GM23338 (cell line): ENCODE data around the gene NF1. TPM values are rescaled to one million over a fixed set of nuclear protein-coding genes. Genes with fewer than 3 reads are reported as not detected.

Experiments used
- ATAC-seq: fragments of 200-7000 bp; cut with Tn5 transposase; 3 replicates; pipeline ENCODE4 v1.9.1; 2020
- DNase-seq: peaks from one replicate; pipeline ENCODE4 v3.0.0-alpha.2; 2015; ENCODE audit warnings: low spot score
- H2AFZ ChIP-seq: fragments of 200-600 bp; sonication (generic); 2 replicates; pipeline ENCODE4 v1.8.0; 2016; ENCODE audit warnings: antibody characterized with exemption, mild to moderate bottlenecking, moderate library complexity
- H3F3A ChIP-seq: fragments of 200-600 bp; sonication (generic); replicated peaks from 2 replicates; pipeline ENCODE4 v1.8.0; 2017; ENCODE audit warnings: antibody characterized with exemption, mixed run types, low read depth
- H3K27ac ChIP-seq: fragments of 200-600 bp; sonication (generic); 2 replicates; pipeline ENCODE4 v1.6.1; 2016; ENCODE audit warnings: low read depth
- H3K27me3 ChIP-seq: fragments of 200-600 bp; sonication (generic); 2 replicates; pipeline ENCODE4 v1.8.0; 2016; ENCODE audit warnings: mild to moderate bottlenecking, mixed run types, moderate library complexity; ENCODE audit not compliant: insufficient read depth
- H3K36me3 ChIP-seq: fragments of 200-600 bp; sonication (generic); 2 replicates; pipeline ENCODE4 v1.8.0; 2016; ENCODE audit warnings: mild to moderate bottlenecking; ENCODE audit not compliant: insufficient read depth
- H3K4me1 ChIP-seq: fragments of 200-600 bp; sonication (generic); 2 replicates; pipeline ENCODE4 v1.8.0; 2016; ENCODE audit warnings: mild to moderate bottlenecking, moderate library complexity; ENCODE audit not compliant: insufficient read depth
- H3K4me2 ChIP-seq: fragments of 200-600 bp; sonication (generic); 2 replicates; pipeline ENCODE4 v1.7.1; 2017; ENCODE audit warnings: mixed run types
- H3K4me3 ChIP-seq: fragments of 200-600 bp; sonication (generic); 2 replicates; pipeline ENCODE4 v1.6.1; 2016; ENCODE audit warnings: mixed run types
- H3K79me2 ChIP-seq: fragments of 200-600 bp; sonication (generic); replicated peaks from 2 replicates; pipeline ENCODE4 v1.8.0; 2017; ENCODE audit warnings: mild to moderate bottlenecking; ENCODE audit not compliant: insufficient read depth
- H3K9me2 ChIP-seq: fragments of 200-600 bp; sonication (generic); 2 replicates; pipeline ENCODE4 v1.8.0; 2017; ENCODE audit not compliant: insufficient read depth
- H4K20me1 ChIP-seq: fragments of 200-600 bp; sonication (generic); replicated peaks from 2 replicates; pipeline ENCODE4 v1.8.0; 2017; ENCODE audit warnings: mild to moderate bottlenecking; ENCODE audit not compliant: insufficient read depth
- H3K27ac Mint-ChIP-seq: 2 replicates; pipeline ENCODE4 v1.8.0; 2020; ENCODE audit warnings: inconsistent platforms, mild to moderate bottlenecking, moderate library complexity, mixed read lengths
- H3K27me3 Mint-ChIP-seq: 3 replicates; pipeline ENCODE4 v1.8.0; 2022; ENCODE audit warnings: low read depth, mild to moderate bottlenecking, moderate library complexity, mixed read lengths, inconsistent platforms; ENCODE audit not compliant: insufficient read depth, poor library complexity
- H3K36me3 Mint-ChIP-seq: 3 replicates; pipeline ENCODE4 v1.8.0; 2021; ENCODE audit warnings: low read depth, mild to moderate bottlenecking, inconsistent platforms, moderate library complexity, mixed read lengths
- H3K4me1 Mint-ChIP-seq: 3 replicates; pipeline ENCODE4 v1.8.0; 2020; ENCODE audit warnings: mild to moderate bottlenecking, inconsistent platforms, mixed read lengths
- H3K4me3 Mint-ChIP-seq: 3 replicates; pipeline ENCODE4 v1.8.0; 2021; ENCODE audit warnings: moderate library complexity, mild to moderate bottlenecking, inconsistent platforms, mixed read lengths
- H3K9me3 Mint-ChIP-seq: 3 replicates; pipeline ENCODE4 v1.8.0; 2020; ENCODE audit warnings: moderate library complexity, mild to moderate bottlenecking, inconsistent platforms, mixed read lengths
- CREB1 ChIP-seq: fragments of 250-450 bp; sonication (Bioruptor Pico); IDR thresholded peaks from 2 replicates; pipeline ENCODE4 v1.5.0; 2020; ENCODE audit warnings: low read depth, mild to moderate bottlenecking, moderate library complexity
- CTCF ChIP-seq, 2 experiments: fragments of 200-600 bp in 1 of 2; sonication (generic) in 1 of 2; conservative IDR thresholded peaks; 2 replicates each; pipeline versions ENCODE4 v1.5.1 to v1.6.1; 2016 to 2017; ENCODE audit warnings: antibody characterized with exemption in 2 of 2, low read depth in 2 of 2, mild to moderate bottlenecking in 2 of 2, moderate library complexity in 1 of 2
- ETS1 ChIP-seq: IDR thresholded peaks from 2 replicates; pipeline ENCODE4 v1.6.1; 2016; ENCODE audit warnings: antibody characterized with exemption
- EZH2 ChIP-seq: fragments of 200-600 bp; sonication (generic); IDR thresholded peaks from one replicate; pipeline ENCODE4 v1.8.0; 2017; ENCODE audit warnings: antibody characterized with exemption, mild to moderate bottlenecking, low read depth; ENCODE audit not compliant: unreplicated experiment
- EZH2phosphoT487 ChIP-seq: fragments of 200-600 bp; sonication (generic); IDR thresholded peaks from one replicate; pipeline ENCODE4 v1.8.1; 2018; ENCODE audit warnings: antibody characterized with exemption; ENCODE audit not compliant: unreplicated experiment
- JUNB ChIP-seq: IDR thresholded peaks from one replicate; pipeline ENCODE4 v1.6.1; 2016; ENCODE audit warnings: antibody characterized with exemption; ENCODE audit not compliant: unreplicated experiment
- NANOG ChIP-seq: IDR thresholded peaks from 2 replicates; pipeline ENCODE4 v1.6.1; 2016; ENCODE audit warnings: antibody characterized with exemption, borderline replicate concordance
- POLR2AphosphoS5 ChIP-seq: IDR thresholded peaks from 2 replicates; pipeline ENCODE4 v1.6.1; 2016; ENCODE audit warnings: antibody characterized with exemption, low read depth
- REST ChIP-seq: IDR thresholded peaks from one replicate; pipeline ENCODE4 v1.6.1; 2018; ENCODE audit warnings: antibody characterized with exemption; ENCODE audit not compliant: unreplicated experiment
- ZNF114 ChIP-seq: fragments of 250-450 bp; sonication (Bioruptor Pico); IDR thresholded peaks from 2 replicates; pipeline ENCODE4 v1.5.0; 2020; ENCODE audit warnings: mild to moderate bottlenecking, moderate library complexity
- ZNF331 ChIP-seq: fragments of 250-450 bp; sonication (Bioruptor Pico); IDR thresholded peaks from 2 replicates; pipeline ENCODE4 v1.5.0; 2020; ENCODE audit warnings: low read depth, mild to moderate bottlenecking, moderate library complexity
- ZNF462 ChIP-seq: fragments of 250-450 bp; sonication (Bioruptor Pico); IDR thresholded peaks from 2 replicates; pipeline ENCODE4 v1.5.0; 2020; ENCODE audit warnings: mild to moderate bottlenecking, moderate library complexity
- polyA plus RNA-seq: library from polyadenylated mRNA; unstranded; fragments of >200 nt; fragmentation: Nextera tagmentation; extraction: Ambion mirVana; gene quantifications from 2 replicates; pipeline ENCODE4 v1.2.1, GENCODE V29; 2016
- total RNA-seq: library from RNA; depleted of rRNA; stranded (reverse); fragments of >200 nt; shearing (Covaris generic); gene quantifications from 2 replicates; pipeline ENCODE4 v1.2.3, GENCODE V29; 2014

The NF1 gene
- total and polyA plus RNA-seq, 2 experiments from 2014 or later = 16.3 to 49.7 TPM

GRCh38 chr17:31366088-31366487, 271.3 kb downstream of the NF1 start:
- no peak overlapping the region for H2AFZ ChIP-seq
- no peaks in the 10 kb centered on the region for H3K36me3 ChIP-seq
- Mint-ChIP-seq H3K4me3 (no peak overlapping the region), H3K36me3 (peaks cover under 1% of the 10 kb centered on the region; the same call in 1 of the 3 replicates), H3K27ac (no peak overlapping the region), H3K9me3 (no peaks in the 10 kb centered on the region), H3K4me1 (peaks cover 9% of the 10 kb centered on the region; the same call in 2 of the 3 replicates), H3K27me3 (no peaks in the 10 kb centered on the region)
- peaks cover 1% of the 10 kb centered on the region; the same call in 1 of the 2 replicates for H3K4me1 ChIP-seq
- H4K20me1 ChIP-seq = no peaks in the 10 kb centered on the region
- H3F3A ChIP-seq = no peaks in the 10 kb centered on the region
- no peaks in the 10 kb centered on the region for H3K79me2 ChIP-seq
- DNase-seq = no peak
- no peak for TF ChIP-seq JUNB
- no peak for TF ChIP-seq POLR2AphosphoS5
- no peak for TF ChIP-seq ZNF462 (CRISPR knock-in tag)
- TF ChIP-seq ETS1 = no peak
- TF ChIP-seq CTCF (conservative IDR thresholded peaks at IDR 0.05; ENCODE audit: low read depth in 2 of 2) = no peak
- no peak for TF ChIP-seq CREB1 (CRISPR knock-in tag)
- no peak for TF ChIP-seq EZH2
- no peak for TF ChIP-seq ZNF114 (CRISPR knock-in tag)
- no peak for TF ChIP-seq NANOG
- TF ChIP-seq ZNF331 = no peak
- TF ChIP-seq EZH2phosphoT487 = no peak
- TF ChIP-seq REST = no peak
- ATAC-seq = no peak
- H3K27me3 ChIP-seq = no peaks in the 10 kb centered on the region
- no peak overlapping the region for H3K4me2 ChIP-seq
- H3K9me2 ChIP-seq = no peaks in the 10 kb centered on the region
- no peak overlapping the region for H3K27ac ChIP-seq
- H3K4me3 ChIP-seq = no peak overlapping the region
